PC-9 (cell line): Measurements from ENCODE around the gene ZNF217.

ENCODE experiments used
- EZH2 ChIP-seq: fragments of 200-600 bp; sonication (generic); IDR thresholded peaks from 2 replicates; pipeline ENCODE4 v1.8.0; 2017; ENCODE audit warnings: antibody characterized with exemption, low read depth
- TF ChIP-seq, protein P1 (sequence below): fragments of 200-600 bp; sonication (generic); conservative IDR thresholded peaks from 2 replicates; pipeline ENCODE4 v1.6.1; 2017; ENCODE audit warnings: mixed run types, antibody characterized with exemption, mild to moderate bottlenecking, moderate library complexity

DNA sequence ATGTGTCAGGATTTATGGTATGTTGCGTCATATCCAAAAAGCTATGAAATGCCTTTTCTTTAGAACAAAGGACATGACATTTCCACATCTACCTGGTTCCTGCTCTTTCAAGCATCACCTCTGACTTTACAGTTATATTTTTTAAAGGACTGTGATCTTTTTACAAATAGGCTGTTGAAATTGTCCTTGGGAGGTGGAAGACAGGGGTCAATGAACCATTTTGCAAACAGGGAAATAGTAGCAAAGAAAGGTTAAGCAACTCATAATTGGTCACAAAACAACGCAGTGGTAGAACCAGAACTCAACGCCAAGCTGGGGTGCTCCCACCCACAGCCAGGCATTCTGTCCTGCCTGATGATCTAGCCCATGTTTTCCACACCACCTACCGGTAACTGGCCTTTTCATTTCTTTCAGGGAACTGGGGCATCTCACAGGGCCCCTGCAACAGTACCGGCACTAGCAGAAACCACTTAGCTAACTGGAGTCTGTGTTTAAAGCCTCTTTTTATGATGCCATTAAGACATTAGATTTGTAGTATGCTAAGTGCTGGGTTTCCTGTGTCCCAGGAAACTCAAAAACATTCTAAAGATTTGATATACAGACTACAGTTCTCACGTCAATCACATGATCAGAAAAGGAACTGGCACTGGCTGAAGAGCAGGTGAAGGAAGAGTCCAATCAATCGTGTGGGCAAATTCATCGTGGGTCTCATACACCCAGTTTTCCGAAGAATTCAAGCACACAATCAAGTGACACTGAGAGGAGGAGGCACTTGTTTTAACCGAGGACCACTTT lies 13.9 kb downstream of the ZNF217 start:
- TF ChIP-seq, protein P1, sequence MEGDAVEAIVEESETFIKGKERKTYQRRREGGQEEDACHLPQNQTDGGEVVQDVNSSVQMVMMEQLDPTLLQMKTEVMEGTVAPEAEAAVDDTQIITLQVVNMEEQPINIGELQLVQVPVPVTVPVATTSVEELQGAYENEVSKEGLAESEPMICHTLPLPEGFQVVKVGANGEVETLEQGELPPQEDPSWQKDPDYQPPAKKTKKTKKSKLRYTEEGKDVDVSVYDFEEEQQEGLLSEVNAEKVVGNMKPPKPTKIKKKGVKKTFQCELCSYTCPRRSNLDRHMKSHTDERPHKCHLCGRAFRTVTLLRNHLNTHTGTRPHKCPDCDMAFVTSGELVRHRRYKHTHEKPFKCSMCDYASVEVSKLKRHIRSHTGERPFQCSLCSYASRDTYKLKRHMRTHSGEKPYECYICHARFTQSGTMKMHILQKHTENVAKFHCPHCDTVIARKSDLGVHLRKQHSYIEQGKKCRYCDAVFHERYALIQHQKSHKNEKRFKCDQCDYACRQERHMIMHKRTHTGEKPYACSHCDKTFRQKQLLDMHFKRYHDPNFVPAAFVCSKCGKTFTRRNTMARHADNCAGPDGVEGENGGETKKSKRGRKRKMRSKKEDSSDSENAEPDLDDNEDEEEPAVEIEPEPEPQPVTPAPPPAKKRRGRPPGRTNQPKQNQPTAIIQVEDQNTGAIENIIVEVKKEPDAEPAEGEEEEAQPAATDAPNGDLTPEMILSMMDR: no peak
- TF ChIP-seq EZH2: no peak
